Immature natural killer cell (primary cell): ENCODE data around the gene BORA. TPM values are rescaled to one million over a fixed set of nuclear protein-coding genes. Genes with fewer than 3 reads are reported as not detected.
"Not testable (repeated sequence)": the region's sequence is repeated elsewhere in the genome, so short reads cannot be mapped to it uniquely, and the experiment has no call there.

ENCODE experiments used
- DNase-seq, 3 donors: peaks; one replicate each; pipeline ENCODE4 v3.0.0; 2022; ENCODE audit warnings: mixed read lengths in 1 of 3
- H3K27ac Mint-ChIP-seq, 6 donors: one replicate each; pipeline ENCODE4 v1.8.0; 2020; ENCODE audit warnings: mixed read lengths in 6 of 6, mild to moderate bottlenecking in 5 of 6, inconsistent platforms in 4 of 6, moderate library complexity in 3 of 6
- H3K27me3 Mint-ChIP-seq, 3 donors: one replicate each; pipeline ENCODE4 v1.8.0; 2020 to 2021; ENCODE audit warnings: low read depth in 3 of 3, mild to moderate bottlenecking in 3 of 3, mixed read lengths in 3 of 3, moderate library complexity in 3 of 3, inconsistent platforms in 1 of 3
- H3K36me3 Mint-ChIP-seq, 3 donors: one replicate each; pipeline ENCODE4 v1.8.0; 2020; ENCODE audit warnings: mixed read lengths in 3 of 3, inconsistent platforms in 2 of 3, mild to moderate bottlenecking in 2 of 3
- H3K4me1 Mint-ChIP-seq, 2 donors: one replicate each; pipeline ENCODE4 v1.8.0; 2020; ENCODE audit warnings: inconsistent platforms in 2 of 2, mild to moderate bottlenecking in 2 of 2, mixed read lengths in 2 of 2, moderate library complexity in 1 of 2
- H3K4me3 Mint-ChIP-seq, 5 donors: one replicate each; pipeline ENCODE4 v1.8.0; 2020; ENCODE audit warnings: mild to moderate bottlenecking in 5 of 5, mixed read lengths in 5 of 5, inconsistent platforms in 3 of 5, moderate library complexity in 3 of 5
- H3K9me3 Mint-ChIP-seq, 6 donors: one replicate each; pipeline ENCODE4 v1.8.0; 2020; ENCODE audit warnings: mild to moderate bottlenecking in 6 of 6, mixed read lengths in 6 of 6, inconsistent platforms in 4 of 6, moderate library complexity in 3 of 6
- polyA plus RNA-seq, 3 donors: library from polyadenylated mRNA; unstranded; fragments of 300-500 nt; fragmentation: Illumina TruSeq; gene quantifications; one replicate each; pipeline ENCODE4 v1.2.3, GENCODE V29; 2021

BORA gene
- polyA plus RNA-seq = 1 to 10 TPM; 6.2 to 9.7 (median 8.1) TPM

DNA sequence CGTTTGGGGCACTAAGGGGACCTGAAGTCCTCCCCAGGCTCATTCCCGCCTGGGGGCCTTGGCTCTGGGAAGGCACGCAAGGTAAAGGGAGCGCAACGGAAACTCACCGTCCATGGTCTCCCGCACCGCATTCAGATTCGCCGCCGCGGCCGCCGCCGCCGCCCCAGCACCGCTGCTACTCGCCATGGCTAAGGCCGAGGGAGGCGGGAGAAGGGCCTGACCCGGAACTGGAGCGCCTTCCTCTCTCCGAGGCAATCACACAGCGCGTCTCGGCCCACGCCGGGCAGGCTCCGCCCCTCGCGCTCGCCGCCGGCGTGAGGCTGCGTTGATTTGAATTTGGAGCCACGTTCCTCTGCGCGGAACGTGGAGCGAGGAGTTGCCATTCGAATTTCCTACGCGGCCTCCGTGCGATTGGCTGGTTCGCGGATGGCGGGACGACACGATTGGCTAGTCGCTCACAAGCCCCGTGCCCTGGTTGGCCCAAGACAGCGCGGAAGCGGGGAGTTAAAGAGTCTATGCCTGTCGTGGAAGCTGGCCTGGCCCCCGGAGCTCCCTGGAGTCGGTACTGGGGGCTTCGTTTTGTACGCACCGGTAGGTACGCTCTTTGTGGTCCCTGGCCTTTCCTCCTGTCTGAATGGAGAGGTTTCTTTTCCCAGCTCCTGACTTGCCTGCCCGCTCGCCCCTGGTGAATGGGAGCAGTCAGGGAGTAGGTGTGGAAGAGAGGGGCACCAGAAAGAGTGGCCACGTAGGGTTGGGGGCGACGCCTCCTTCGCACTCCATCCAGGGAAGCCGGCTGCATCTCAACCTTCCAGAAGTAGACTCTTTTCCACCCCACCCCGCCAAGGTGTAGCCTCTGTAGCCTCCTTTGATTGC lies at the start of gene BORA, which contains the start of gene MZT1:
Gene BORA (plus strand): TSS at position 507 of the 873 bp plus-strand sequence. CDS start 1,018 bp downstream, outside the sequence.
Gene MZT1 (minus strand): TSS at position 213 of the 873 bp plus-strand sequence. CDS start 27 bp downstream, at position 186.
- Mint-ChIP-seq H3K9me3 (no peaks in the 10 kb centered on the region), H3K4me1 (peaks cover 41 to 72% of the 10 kb centered on the region in 2 donors), H3K4me3 (peak within 1 kb of the TSS; percentile 94 to 97 (median 97)), H3K27me3 (peaks cover 5 to 9% (median 6%) of the 10 kb centered on the region in 3 donors), H3K36me3 (peaks cover 7 to 8% (median 7%) of the 10 kb centered on the region in 3 donors), H3K27ac (peak within 1 kb of the TSS; percentile 89 to 96 (median 92))
- peak; percentile 95 to 96 (median 95) for DNase-seq

- H3K9me3 Mint-ChIP-seq = peaks cover 0 to 4% (median 0%) of the 10 kb centered on the region in 6 donors
- H3K27me3 Mint-ChIP-seq = no peaks in the 10 kb centered on the region
- no peak overlapping the region for H3K27ac Mint-ChIP-seq
- H3K36me3 Mint-ChIP-seq = no peaks in the 10 kb centered on the region
- DNase-seq = no peak
- H3K4me1 Mint-ChIP-seq = no peaks in the 10 kb centered on the region
- H3K4me3 Mint-ChIP-seq = no peak overlapping the region
Observed at GRCh38 chr13:72678312-72678711, 49.4 kb upstream of the BORA start.

- no peak for DNase-seq
- Mint-ChIP-seq H3K4me3 (no peak overlapping the region), H3K27me3 (peaks cover 1 to 2% (median 2%) of the 10 kb centered on the region in 3 donors), H3K9me3 (peaks cover 0 to 1% (median 0%) of the 10 kb centered on the region in 6 donors), H3K36me3 (no peaks in the 10 kb centered on the region), H3K4me1 (no peaks in the 10 kb centered on the region), H3K27ac (no peak overlapping the region)
Observed at GRCh38 chr13:72680353-72680752, 47.4 kb upstream of the BORA start.

- H3K27me3 Mint-ChIP-seq = peaks cover 1 to 2% (median 2%) of the 10 kb centered on the region in 3 donors
- H3K36me3 Mint-ChIP-seq = no peaks in the 10 kb centered on the region
- H3K4me1 Mint-ChIP-seq = no peaks in the 10 kb centered on the region
- H3K27ac Mint-ChIP-seq = no peak overlapping the region
- peaks cover 0 to 7% (median 0%) of the 10 kb centered on the region in 6 donors for H3K9me3 Mint-ChIP-seq
- no peak for DNase-seq
- H3K4me3 Mint-ChIP-seq = no peak overlapping the region
Observed at GRCh38 chr13:72686766-72687165, 41.0 kb upstream of the BORA start.

DNA sequence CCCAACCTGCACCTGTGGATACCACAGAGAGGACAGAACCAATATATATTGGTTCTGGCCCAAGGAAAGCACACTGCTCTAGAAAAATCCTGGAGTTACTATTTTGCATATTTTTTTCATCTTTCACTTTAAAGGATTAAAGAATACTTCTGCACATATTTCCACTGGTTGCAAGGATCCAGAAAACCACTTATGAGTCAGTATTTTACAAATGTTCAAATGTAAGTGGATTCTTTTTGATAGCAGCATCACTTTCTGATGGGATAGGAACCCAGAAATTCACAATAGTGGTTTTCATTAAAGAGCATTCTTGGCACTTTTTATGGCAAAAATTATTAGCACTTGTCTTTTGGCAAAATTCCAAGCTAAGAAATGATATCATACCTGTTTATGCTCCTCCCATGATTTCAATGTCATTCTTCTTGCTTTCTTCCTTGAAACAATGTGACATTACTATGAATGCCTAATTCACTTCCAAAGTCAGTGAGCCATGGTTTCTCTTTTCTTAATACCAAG lies 38.5 kb upstream of the BORA start:
- no peak overlapping the region for H3K27ac Mint-ChIP-seq
- H3K36me3 Mint-ChIP-seq = no peaks in the 10 kb centered on the region
- H3K9me3 Mint-ChIP-seq = peaks cover 0 to 7% (median 0%) of the 10 kb centered on the region in 6 donors
- no peak overlapping the region for H3K4me3 Mint-ChIP-seq
- no peak for DNase-seq
- no peaks in the 10 kb centered on the region for H3K4me1 Mint-ChIP-seq
- peaks cover under 1 to 3% (median 1%) of the 10 kb centered on the region in 3 donors for H3K27me3 Mint-ChIP-seq

GRCh38 chr13:72692884-72693514 lies 34.7 kb upstream of the BORA start:
- Mint-ChIP-seq H3K4me1 (no peaks in the 10 kb centered on the region), H3K4me3 (no peak overlapping the region), H3K27me3 (peaks cover 0 to 2% (median 2%) of the 10 kb centered on the region in 3 donors), H3K27ac (no peak overlapping the region), H3K36me3 (no peaks in the 10 kb centered on the region), H3K9me3 (peaks cover 0 to 5% (median 0%) of the 10 kb centered on the region in 6 donors)
- DNase-seq = no peak

DNA sequence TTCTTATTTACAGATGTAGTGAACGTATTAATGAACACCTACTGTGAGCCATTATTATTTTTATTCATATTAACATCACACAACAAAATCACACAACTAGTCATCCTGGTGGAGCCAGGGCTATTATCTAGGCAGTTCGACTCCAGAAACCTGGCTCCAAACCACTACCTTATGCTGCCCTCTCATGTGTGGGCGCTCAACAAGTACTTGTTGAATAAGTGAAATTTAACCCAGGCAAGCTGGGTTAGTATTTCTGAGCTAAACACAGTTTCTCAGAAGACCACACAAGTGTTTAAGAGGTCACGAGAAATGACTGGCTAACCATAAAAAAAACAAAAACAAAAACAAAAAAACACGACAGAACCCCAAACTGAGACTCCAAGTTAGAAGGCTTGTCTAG lies 33.9 kb upstream of the BORA start:
- Mint-ChIP-seq H3K4me1 (no peaks in the 10 kb centered on the region), H3K9me3 (peaks cover 0 to 2% (median 0%) of the 10 kb centered on the region in 6 donors), H3K27me3 (peaks cover 0 to 3% (median 2%) of the 10 kb centered on the region in 3 donors), H3K4me3 (no peak overlapping the region), H3K27ac (no peak overlapping the region), H3K36me3 (no peaks in the 10 kb centered on the region)
- no peak for DNase-seq

GRCh38 chr13:72694314-72694713 lies 33.4 kb upstream of the BORA start:
- Mint-ChIP-seq H3K27ac (no peak overlapping the region), H3K9me3 (peaks cover 0 to 2% (median 0%) of the 10 kb centered on the region in 6 donors), H3K27me3 (peaks cover 0 to 3% (median 2%) of the 10 kb centered on the region in 3 donors), H3K4me3 (no peak overlapping the region), H3K36me3 (no peaks in the 10 kb centered on the region), H3K4me1 (no peaks in the 10 kb centered on the region)
- DNase-seq = no peak

GRCh38 chr13:72696579-72696978 lies 31.1 kb upstream of the BORA start:
- no peak overlapping the region for H3K4me3 Mint-ChIP-seq
- peaks cover 0 to 5% (median 3%) of the 10 kb centered on the region in 3 donors for H3K27me3 Mint-ChIP-seq
- no peak for DNase-seq
- H3K4me1 Mint-ChIP-seq = no peaks in the 10 kb centered on the region
- H3K27ac Mint-ChIP-seq = no peak overlapping the region
- H3K9me3 Mint-ChIP-seq = no peaks in the 10 kb centered on the region
- no peaks in the 10 kb centered on the region for H3K36me3 Mint-ChIP-seq

- Mint-ChIP-seq H3K4me1 (no peaks in the 10 kb centered on the region), H3K4me3 (no peak overlapping the region), H3K9me3 (peaks cover 0 to 5% (median 0%) of the 10 kb centered on the region in 6 donors), H3K27me3 (peaks cover 0 to 7% (median 2%) of the 10 kb centered on the region in 3 donors), H3K27ac (no peak overlapping the region), H3K36me3 (no peaks in the 10 kb centered on the region)
- DNase-seq = no peak
Observed at GRCh38 chr13:72698164-72698563, 29.6 kb upstream of the BORA start.

DNA sequence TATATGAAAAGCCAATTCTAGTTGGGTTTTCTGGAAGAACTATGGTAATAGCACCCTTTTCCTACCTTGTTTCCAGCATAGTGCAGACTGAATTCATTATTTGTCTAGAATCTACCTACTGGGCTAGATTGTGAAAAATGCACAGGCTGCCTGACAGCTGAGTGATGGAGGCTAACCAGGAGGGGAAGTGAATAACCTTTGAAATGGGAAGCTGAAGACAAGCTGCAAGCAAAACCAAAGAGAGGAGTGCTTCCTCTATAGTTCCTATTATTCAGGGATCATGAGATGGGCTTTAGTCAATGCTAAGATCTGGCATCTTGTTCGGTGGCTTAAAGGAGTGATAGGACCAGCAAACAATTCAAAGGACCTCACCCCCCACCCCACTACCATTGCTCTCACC lies 27.2 kb upstream of the BORA start:
- peaks cover 0 to 5% (median 2%) of the 10 kb centered on the region in 3 donors for H3K27me3 Mint-ChIP-seq

DNA sequence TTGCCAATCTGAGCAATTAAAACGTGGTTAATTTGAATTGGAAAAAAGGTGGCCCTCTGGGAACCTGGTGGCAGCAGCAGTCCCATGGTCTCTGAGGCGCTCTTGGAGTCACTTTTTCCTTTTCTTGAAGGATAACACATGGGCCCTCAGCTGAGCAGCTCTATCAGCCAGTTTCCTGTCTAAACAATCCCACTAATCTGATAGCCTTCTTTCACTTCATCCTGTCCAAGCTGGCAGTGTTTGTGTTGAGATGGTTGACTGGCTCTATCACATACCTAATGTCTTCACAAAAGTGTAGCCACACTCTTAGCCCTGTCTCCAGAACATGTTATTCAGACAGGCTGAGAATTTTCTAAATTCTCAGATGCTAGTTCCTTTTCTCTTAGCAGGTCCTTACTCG lies 10.9 kb upstream of the BORA start:
- Mint-ChIP-seq H3K36me3 (peaks cover 42 to 61% (median 51%) of the 10 kb centered on the region in 3 donors), H3K9me3 (peaks cover 0 to 10% (median 0%) of the 10 kb centered on the region in 6 donors), H3K4me1 (peaks cover 6 to 54% of the 10 kb centered on the region in 2 donors), H3K4me3 (no peak overlapping the region), H3K27ac (no peak overlapping the region), H3K27me3 (peaks cover 0 to 2% (median 2%) of the 10 kb centered on the region in 3 donors)
- DNase-seq = no peak

More for the DNA sequence above, 27.2 kb upstream of the BORA start:
- Mint-ChIP-seq H3K4me3 (no peak overlapping the region), H3K4me1 (no peaks in the 10 kb centered on the region), H3K9me3 (peaks cover 0 to 5% (median 1%) of the 10 kb centered on the region in 6 donors), H3K27ac (no peak overlapping the region), H3K36me3 (peaks cover 2% of the 10 kb centered on the region in 3 donors)
- no peak for DNase-seq

- H3K4me1 Mint-ChIP-seq = peaks cover 41 to 74% of the 10 kb centered on the region in 2 donors
- not testable (repeated sequence) for H3K27me3 Mint-ChIP-seq, H3K36me3 Mint-ChIP-seq, H3K9me3 Mint-ChIP-seq, DNase-seq
- H3K4me3 Mint-ChIP-seq = peak overlapping the region; percentile 94 to 97 (median 97)
- peak overlapping the region; percentile 60 to 95 (median 90) for H3K27ac Mint-ChIP-seq
Observed at GRCh38 chr13:72726185-72726584, 1.5 kb upstream of the BORA start.
